GM12875 (cell line): ENCODE results near the gene ABCC6.

Experiments used
- H3K4me3 ChIP-seq: one replicate; pipeline ENCODE4 v1.5.1; 2011; ENCODE audit warnings: low read depth, low read length, control low read depth
- TF ChIP-seq, protein P1 (sequence below): IDR thresholded peaks from 2 replicates; pipeline ENCODE4 v1.5.1; 2011; ENCODE audit warnings: low read depth, mild to moderate bottlenecking, control low read depth, inconsistent platforms, low read length, moderate library complexity, borderline replicate concordance; ENCODE audit not compliant: insufficient read depth

ABCC6 gene

GRCh38 chr16:16112450-16113053 is 110.7 kb downstream of the ABCC6 start:
- H3K4me3 ChIP-seq: no peak overlapping the region
- TF ChIP-seq, protein P1, sequence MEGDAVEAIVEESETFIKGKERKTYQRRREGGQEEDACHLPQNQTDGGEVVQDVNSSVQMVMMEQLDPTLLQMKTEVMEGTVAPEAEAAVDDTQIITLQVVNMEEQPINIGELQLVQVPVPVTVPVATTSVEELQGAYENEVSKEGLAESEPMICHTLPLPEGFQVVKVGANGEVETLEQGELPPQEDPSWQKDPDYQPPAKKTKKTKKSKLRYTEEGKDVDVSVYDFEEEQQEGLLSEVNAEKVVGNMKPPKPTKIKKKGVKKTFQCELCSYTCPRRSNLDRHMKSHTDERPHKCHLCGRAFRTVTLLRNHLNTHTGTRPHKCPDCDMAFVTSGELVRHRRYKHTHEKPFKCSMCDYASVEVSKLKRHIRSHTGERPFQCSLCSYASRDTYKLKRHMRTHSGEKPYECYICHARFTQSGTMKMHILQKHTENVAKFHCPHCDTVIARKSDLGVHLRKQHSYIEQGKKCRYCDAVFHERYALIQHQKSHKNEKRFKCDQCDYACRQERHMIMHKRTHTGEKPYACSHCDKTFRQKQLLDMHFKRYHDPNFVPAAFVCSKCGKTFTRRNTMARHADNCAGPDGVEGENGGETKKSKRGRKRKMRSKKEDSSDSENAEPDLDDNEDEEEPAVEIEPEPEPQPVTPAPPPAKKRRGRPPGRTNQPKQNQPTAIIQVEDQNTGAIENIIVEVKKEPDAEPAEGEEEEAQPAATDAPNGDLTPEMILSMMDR: no peak

- H3K4me3 ChIP-seq: no peak overlapping the region
- TF ChIP-seq, protein P1: no peak
Measured at GRCh38 chr16:16111639-16112038, 111.7 kb downstream of the ABCC6 start.

- no peak overlapping the region for H3K4me3 ChIP-seq
- TF ChIP-seq, protein P1: no peak
Measured at GRCh38 chr16:16110111-16110490, 113.2 kb downstream of the ABCC6 start.

- TF ChIP-seq, protein P1: no peak
- H3K4me3 ChIP-seq: no peak overlapping the region
Measured at GRCh38 chr16:16109453-16110110, 113.7 kb downstream of the ABCC6 start.

GRCh38 chr16:16108759-16109158 is 114.5 kb downstream of the ABCC6 start:
- H3K4me3 ChIP-seq: no peak overlapping the region
- TF ChIP-seq, protein P1: no peak

DNA sequence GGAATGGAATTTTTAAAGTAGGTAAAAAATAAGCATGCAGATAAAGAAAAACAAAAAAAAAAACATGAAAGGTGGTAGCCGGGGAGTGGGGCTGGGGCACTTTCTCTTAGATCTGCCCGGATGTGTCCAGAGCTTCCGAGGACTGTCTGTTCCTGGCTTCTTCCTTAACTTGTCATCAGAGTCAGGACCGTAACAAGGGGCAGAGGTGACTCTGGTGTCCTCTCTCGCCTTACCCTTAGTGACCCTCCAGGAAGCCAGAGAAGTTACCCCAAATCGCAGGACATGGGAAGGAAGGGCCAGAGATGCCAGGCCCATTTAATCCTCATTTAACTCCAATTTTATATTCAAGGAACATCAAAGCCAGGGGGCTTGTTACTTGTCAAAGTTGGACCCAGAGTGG is 115.5 kb downstream of the ABCC6 start:
- TF ChIP-seq, protein P1: no peak

DNA sequence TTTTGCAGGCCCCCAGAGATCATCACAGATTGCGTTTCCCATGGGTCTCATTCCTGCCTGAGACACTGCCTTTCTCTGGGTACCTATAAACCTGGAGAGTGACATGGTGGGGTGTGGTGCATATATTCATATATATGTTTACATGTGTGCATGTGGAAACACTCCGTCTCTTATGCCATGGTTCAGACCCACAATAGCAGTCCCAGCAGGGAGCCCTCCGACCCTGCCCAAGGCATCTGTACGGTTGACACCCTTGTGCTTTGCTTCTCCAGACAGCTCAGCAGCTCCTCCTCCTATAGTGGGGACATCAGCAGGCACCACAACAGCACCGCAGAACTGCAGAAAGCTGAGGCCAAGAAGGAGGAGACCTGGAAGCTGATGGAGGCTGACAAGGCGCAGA is 116.8 kb downstream of the ABCC6 start:
- no peak overlapping the region for H3K4me3 ChIP-seq
- TF ChIP-seq, protein P1: no peak

More for the DNA sequence above, 115.5 kb downstream of the ABCC6 start:
- H3K4me3 ChIP-seq: no peak overlapping the region
